Fibroblast of peridontal ligament (primary cell): ENCODE data around the gene MXRA8.
"Not testable (repeated sequence)": the region's sequence is repeated elsewhere in the genome, so short reads cannot be mapped to it uniquely, and the experiment has no call there.

Experiments
- DNase-seq: peaks from one replicate; pipeline ENCODE4 v3.0.0-alpha.2; 2010; ENCODE audit errors: extremely low read depth

Gene MXRA8

DNA sequence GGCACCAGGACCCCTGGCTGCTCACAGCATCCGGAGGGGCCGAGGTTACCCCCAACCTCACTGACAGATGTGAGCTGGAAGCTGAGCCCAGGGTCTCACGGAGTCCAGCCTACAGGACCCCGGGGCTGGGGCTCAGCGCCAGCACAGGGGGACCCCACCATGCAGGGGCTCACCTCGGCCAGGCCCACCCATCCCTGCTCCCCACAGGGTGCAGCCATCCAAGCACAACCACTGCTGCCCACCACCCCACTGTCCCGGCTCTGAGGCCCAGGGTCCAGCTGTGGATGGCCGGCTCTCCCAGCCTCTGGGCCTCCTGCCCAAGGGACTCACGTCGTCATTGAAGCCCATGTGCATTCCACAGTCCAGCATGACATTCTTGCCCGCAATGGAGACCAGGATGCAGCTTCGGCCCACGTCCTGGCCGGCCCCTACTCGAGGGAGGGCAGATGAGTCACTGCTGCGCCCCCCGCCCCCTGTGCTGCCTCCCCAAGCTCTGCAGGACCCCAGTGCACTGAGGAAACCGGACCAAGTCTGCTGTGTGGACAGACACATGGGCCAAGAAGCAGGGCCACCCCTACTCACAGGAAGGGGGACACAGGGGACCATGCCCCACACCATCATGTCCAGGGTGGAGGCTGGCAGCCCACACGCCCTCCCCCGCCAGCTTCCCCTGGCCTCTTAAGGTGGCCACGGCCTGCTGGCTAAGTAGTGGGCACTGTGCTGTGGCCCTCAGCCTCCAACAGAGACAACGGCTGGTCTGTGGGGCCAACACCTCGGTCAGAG is 37.5 kb downstream of the MXRA8 start:
- no peak for DNase-seq

DNA sequence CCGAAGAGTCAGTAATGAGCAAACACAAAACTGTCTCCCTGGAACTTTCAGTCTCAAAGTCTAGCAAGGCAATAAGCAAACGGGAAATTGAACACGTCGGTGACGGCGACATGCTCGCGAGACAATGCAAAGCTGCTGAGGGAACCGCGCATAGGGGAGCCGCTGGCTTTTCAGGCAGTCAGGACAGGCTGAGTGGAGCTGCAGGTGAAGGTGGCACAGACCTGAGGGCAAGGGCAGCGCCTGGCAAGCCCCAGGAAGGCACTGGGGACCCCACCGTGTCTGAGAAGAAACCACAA is 38.8 kb downstream of the MXRA8 start:
- no peak for DNase-seq

DNA sequence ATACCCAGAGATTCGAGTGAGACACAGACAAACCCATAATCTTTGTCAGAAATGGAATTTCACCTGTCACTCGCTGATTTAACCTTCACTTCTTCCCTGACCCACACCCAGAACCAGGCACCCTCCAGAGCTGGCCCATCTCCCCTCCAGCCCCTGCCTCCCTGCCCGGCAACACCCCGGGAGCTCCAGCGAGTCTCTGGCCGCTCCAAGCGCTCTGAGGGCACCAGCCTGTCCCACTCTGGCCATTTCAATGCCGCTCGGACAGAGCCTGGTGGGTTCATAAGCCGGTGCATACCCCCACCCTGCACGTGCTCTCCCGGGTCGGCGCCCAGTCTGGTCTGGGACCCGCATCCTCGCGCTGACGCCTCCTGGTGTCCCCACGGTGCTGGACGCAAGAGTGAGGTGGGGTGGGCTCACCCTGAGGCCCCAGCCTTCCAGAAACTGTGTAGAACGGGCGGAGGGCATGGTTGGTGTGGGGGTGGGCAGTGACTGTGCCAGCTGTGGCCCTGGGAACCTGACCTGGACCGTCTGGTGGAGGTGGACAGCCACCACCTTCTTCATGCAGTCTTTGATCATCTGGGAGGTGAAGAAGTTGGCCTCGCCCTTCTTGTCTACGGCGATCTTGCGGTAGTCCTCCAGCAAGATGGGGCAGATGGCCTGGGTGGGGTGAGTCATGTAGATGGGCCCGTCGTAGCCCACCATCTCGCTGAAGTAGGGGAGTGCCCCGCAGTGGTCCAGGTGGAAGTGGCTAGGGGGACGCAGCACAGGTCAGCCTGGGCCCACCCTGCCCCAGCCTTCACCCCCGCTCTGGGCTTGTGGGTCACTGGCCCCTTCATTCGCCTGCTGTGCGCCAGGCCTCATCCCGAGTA is 39.3 kb downstream of the MXRA8 start:
- no peak for DNase-seq

DNA sequence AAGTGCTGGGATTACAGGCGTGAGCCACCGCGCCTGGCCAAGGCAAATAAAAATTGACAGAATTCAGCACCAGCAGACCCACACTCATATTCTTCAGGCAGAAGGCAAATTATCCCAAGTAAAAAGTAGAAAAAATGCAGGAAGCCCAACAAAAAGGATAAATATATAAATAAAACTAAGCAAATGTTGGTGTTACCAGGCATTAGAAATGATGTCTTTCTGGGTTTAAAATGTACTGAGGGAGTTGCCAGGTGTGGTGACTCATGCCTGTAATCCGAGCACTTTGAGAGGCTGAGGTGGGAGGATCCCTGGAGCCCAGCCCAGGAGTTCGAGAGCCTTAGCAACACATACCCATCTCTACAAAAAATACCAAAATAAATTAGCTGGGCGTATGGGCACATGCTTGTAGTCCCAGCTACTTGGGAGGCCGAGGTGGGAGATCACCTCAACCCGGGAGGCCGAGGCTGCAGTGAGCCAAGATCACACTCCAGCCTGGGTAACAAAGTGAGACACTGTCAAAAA is 40.2 kb downstream of the MXRA8 start:
- peak; percentile 95 for DNase-seq

DNA sequence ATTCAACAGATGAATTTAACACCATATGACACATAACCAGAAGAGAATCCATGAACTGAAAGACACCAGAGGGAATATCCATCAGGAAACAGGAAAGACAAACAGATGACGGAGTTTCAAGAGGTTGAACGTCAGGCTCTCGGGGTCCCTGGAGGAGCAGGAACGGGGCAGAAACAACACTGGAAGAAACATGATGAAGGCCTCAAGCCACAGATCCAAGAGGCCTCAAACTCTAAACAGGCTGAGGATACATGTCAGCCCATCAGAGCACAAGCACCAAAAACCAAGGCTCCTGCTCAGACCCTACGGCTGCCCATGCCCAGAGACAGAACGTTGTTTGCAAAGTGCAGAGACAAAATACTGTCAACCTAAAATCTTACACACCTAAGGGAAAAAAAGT is 40.9 kb downstream of the MXRA8 start:
- DNase-seq, result no peak

DNA sequence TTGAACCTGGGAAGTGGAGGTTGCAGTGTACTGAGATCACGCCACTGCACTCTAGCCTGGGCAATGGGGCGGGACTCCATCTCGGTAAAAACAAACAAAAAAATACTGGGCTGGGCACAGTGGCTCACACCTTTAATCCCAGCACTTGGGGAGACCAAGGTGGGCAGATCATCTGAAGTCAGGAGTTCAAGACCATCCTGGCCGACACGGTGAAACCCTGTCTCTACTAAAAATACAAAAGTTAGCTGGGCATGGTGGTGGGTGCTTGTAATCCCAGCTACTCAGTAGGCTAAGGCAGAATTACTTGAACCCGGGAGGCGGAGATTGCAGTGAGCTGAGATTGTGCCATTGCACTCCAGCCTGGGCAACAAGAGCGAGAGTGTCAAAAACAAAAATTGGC is 42.2 kb downstream of the MXRA8 start:
- not testable (repeated sequence) for DNase-seq

DNA sequence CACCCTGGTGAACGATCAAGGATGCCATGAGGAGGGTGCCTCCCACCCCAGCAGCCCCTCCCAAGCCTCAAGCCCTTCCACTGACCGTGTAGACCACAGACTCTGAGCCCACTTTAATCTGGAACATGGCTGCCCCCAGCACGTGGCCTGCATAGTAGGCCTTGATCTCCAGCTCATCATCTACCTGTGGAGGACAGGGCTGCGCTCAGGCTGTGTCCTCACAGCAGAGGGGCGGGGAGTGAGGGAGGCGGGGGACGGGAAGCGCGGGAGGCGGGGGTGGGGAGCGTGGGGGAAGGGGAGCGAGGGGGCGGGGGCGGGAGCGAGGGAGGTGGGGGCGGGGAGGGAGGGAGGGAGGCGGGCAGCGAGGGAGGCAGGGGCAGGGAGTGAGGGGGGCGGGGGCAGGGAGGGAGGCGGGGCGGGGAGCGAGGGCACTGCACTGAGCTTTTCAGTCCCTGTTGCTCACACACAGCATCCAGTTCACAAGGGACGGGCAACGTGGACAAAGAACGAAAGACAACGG is 42.9 kb downstream of the MXRA8 start:
- no peak for DNase-seq

DNA sequence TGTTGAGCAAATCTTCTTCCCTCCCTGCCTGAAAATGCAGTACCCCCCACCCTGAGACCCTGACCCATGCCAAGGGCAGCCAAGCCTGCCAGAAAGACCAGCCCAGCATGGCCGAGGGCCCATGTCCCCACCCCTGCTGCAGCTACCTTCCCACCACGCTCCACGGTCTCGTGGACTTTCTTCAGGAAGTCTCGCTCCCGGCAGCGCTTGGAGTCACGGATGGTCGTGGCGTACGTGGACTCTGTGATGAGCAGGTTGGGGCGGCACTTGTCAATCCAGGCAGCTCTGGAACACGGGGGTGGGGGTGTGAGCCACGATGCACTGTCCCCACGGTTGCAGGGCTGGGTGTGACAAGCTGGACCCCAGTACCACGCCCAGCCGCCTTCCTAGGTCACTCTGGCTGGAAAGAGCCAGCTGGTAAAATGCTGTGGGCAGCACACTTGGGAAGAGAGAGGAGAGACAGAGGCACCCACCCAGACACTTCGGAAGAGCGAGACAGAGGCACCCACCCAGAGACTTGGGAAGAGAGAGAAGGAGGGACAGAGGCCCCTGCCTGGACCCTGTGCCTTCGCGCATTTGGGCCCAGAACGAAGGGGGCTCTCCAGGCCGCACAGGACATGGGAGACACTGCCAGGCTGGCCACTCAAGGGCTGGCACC is 43.5 kb downstream of the MXRA8 start:
- DNase-seq, result no peak

DNA sequence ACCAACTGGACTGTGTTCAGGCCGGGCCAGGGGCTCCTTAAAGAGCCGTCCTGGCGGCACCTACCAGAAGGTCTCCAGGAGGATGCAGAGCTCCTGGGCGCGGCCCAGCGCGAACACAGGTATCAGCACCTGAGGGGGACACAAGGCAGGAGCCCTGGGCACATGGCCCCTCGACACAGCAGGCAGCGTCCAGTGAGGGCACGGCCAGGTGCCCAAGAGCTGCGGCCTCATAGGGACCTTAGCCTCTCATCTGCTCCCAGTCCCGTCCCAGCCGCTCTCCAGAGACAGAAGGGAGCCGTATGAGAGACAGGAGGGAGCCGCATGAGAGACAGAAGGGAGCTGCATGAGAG is 44.1 kb downstream of the MXRA8 start:
- DNase-seq, result no peak

DNA sequence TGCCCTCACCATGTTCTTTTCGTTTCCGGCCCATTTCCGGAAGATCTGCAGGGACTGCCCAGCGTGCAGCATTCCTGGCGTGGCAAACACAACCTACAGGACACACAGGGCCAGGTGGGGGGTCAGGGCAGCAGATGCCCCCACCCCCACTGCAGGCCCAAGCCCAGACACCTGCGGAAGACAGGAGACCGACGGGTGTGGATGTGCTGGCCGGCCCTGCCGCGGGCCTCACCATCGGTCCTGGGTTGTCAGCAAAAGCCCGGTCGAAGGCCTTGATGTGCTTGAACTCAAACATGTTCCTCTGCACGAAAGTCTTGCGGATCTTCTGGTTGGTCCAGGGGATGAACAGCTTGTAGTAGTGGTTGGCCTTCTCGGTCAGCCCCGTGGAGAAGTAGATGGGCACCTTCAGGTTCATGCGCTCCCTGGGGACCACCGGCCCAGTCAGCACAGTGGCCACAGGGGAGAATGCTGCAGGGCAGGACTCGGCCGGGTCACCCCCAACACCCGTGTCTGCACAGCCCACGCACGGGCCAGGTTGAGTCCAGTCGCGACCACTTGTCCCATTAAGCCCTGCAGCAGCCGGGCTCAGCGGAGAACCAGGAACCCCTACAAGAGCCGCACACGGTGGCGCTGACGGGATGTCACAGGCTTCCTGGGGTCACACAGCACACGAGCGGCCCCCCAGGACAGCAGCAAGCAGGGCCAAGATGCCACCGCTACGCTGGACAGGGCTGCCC is 44.7 kb downstream of the MXRA8 start:
- DNase-seq, result no peak

DNA sequence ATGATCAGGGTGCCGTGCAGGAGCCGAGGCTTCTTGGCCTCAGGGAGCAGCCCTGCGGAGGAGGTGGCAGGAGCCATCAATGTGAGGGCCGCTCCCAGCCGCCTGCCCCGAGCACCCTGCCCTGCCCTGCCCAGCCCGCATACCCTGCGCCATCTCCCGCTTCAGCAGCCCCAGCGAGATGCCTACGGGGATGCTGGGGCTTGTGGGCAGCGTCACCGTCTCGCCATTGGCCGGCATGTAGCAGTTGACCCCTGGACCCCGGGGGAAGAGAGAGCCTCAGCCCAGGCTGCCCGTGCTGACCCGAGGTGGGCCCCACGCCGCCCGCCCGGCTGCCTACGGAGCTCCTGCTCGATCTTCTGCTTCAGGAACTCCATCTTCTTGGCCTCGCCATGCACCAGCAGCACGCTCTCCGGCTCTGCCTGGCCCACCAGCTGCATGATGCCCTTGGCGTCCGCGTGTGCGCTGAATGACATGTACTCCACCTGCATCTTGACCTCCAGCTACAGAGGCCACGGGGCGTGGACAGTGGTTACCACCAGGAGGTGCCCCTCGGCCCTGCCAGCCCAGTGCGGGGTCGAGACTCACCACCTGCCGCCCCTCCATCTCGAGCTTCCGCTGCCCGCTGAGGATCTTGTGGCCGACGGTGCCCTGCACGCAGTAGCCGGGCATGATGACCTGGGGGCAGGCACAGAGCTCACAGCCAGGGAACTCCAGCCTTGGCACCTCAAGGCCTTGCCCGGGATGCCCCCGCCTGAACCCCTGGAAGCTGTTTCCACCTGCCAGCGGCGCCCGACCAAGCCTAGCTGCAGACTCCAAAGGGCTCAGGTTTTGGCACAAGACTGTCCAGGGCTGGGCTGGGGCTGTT is 45.7 kb downstream of the MXRA8 start:
- DNase-seq, result no peak

DNA sequence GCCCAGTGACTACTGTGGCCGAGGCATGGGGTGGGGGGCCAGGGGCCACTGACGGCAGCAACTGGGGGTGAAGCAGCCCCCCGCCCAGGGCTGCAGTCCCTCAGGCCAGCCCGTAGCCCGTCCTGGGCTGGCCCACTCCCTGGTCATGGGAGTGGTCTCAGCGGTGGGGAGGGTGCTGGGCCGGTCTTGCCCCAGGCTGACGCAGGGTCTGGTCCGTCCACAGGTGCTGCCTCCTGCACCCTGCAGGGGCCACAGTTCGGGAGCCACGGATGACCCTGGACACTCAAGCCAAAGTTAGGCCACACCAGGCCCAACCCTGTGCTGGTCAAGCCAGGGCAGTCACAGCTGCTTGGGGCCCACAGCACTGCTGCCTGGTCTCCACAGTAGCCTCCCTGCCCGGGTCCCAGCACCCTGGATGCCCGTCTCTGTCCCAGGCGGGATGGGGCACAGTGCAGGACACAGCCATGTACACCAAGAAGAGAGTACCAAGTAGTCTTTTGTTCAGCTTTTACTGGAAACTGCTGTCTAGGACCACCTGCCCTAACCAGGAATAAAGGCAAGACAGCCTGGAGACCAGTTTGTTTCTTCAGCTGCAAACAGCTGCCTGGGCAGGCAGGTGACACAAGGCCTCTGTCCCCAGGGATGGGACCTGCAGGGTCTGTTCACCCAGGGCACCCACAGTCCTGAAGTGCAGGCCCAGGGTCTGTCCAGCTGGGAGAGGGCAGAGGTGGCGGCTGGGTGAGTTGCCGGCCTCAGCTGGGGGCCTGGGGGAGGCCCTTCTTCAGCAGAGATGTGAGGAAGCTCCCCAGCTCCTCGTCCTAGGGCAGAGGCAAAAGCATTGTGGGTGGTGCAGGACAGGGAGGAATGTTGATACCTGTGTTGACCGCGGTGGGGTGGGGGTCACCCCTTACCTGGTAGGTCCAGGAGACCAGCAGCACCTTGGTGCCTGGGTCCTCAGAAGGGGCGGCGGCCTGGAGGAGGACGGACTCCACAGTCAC is 46.9 kb downstream of the MXRA8 start:
- DNase-seq, result no peak

DNA sequence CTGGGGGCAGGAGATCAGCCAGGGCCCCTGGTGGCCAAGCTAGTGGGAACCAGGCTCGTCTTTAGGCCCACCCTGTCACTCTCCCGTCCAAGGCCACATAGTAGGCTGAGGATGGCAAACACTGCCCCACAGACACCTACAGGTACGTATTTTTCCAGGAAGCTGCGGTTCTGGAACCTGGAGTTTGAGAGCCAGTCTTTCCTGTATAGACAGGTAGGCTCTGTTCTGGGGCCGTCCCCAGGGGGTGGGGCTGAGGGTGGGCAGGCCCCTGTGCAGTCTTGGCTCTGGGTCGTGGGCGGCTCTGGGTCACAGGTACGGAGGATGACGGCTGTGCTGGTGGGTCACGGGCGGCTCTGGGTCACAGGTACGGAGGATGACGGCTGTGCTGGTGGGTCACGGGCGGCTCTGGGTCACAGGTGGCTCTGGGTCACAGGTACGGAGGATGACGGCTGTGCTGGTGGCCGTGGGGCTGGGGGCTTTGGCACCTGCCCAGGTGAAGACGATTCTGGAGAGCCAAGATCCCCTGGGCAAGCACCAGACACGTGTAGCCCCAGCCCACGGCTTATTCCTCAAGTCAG is 47.8 kb downstream of the MXRA8 start:
- DNase-seq, result no peak

DNA sequence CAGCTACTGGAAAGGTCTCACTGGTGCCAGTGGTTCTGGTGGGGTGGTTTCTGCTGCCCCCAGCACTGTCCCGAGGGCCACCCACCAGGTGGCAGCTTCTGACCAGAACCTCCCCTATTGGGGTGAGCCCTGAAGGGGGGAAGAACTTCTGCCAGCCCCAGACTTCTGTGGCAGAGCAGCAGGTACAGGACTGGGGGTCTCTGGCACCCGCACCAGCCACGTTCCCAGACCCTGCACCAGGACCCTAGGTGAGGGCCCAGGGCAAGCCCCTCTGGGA is 48.3 kb downstream of the MXRA8 start:
- no peak for DNase-seq

DNA sequence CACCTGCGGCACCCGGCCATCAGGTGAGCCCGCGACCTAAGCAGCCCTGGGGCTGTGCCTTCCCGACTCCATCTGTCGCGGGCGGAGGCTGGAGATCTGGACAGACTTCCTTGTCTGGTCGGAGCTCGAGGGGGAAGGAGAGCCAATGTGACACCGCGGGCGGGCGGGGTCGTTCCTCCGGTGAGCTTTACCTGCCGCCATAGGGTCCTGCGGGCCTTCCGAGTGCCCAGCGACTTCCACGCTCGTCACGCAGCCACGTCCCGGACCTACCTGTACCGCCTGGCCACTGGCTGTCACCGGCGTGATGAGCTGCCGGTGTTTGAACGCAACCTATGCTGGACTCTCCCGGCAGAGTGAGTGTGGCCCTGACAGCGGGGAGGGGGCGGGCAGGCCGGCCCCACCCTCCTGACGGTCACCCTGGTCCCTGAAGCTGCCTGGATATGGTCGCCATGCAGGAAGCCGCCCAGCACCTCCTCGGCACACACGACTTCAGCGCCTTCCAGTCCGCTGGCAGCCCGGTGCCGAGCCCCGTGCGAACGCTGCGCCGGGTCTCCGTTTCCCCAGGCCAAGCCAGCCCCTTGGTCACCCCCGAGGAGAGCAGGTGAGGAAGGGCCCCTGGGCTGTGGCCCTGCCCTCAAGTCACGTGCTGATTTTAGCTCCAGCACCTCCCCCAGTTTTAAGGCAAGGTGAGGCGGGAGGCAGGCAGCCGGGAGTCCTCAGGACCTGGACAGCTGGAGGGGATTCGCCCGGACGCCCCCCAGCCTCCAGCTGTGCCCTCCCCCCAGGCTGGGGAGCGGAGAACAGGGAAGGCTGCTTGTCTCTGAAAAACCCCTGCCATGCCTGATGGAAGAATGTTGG is 48.9 kb downstream of the MXRA8 start:
- no peak for DNase-seq

DNA sequence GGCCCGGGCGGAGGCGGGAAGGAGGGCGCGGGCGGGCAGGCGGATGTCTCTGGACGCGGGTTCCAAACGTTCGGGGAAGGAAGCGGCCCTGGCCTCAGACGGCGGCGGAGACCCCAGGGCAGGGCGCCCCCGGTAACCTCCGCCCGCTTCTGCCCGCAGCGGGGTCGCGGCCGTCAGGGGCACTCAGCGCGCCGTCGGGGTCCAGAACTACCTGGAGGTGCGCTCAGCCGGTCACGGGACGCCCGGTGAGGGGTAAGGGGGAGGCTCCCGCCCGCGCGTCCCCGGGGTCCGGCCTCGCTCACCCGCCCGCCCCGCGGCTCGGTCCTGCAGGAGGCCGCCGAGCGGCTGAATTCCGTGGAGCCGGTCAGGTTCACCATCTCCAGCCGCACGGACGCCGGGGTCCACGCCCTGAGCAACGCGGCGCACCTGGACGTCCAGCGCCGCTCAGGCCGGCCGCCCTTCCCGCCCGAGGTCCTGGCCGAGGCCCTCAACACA is 49.6 kb downstream of the MXRA8 start:
- DNase-seq, result no peak

DNA sequence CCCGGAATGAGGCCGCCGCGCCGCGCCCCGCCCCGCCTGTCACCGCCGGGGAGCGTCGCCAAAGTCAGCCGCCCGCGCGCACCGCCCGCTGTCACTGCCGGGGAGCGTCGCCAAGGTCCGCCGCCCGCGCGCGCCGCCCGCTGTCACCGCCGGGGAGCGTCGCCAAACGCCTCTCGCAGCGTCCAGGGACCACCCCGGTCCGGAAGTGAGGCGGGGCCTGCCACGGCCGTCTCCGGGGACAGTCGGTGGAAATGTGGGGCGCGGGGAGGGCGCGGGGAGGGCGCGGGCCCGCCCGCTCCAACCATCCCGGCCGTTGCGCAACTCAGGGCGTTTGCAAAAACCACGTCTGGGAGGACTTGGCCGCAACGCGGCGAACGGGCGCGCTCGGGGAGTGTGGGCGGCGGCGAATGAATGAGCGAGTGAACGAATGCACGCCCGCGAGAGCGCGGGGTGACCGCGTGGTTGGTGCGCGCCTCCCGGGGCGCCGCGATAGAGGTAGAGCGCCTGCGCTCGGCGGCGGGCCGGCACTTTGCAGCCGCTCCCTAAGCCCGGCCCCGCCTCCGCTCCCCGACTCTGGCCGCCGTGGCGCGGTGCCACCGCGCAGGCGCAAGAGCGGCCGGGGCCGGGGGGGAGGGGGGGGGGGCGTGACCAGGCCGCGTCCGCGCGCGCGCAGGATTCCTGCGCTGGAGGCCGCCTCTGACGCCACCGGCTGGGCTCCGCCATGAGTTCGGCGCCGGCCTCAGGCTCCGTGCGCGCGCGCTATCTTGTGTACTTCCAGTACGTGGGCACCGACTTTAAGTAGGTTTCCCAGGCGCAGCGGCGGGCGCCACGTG is 50.2 kb downstream of the MXRA8 start, which contains the start of the genes ACAP3 and PUSL1:
ACAP3 (minus strand) TSS at position 8 of the 833 bp plus-strand sequence. CDS start 115 bp downstream, outside the sequence.
PUSL1 (plus strand) TSS at position 675 of the 833 bp plus-strand sequence; CDS start at position 722, 47 bp downstream.
- peak; percentile 92 for DNase-seq
